ENCODE data around the gene JAKMIP2. TPM values are rescaled to one million over a fixed set of nuclear protein-coding genes. Genes with fewer than 3 reads are reported as not detected.

JAKMIP2 gene
- total and polyA plus RNA-seq, 10 of the 15 experiments (the other 5 are each of a cell fraction or from before 2014, with no cell fraction given) = 0.51 to 1.8 (median 0.89) TPM

DNA sequence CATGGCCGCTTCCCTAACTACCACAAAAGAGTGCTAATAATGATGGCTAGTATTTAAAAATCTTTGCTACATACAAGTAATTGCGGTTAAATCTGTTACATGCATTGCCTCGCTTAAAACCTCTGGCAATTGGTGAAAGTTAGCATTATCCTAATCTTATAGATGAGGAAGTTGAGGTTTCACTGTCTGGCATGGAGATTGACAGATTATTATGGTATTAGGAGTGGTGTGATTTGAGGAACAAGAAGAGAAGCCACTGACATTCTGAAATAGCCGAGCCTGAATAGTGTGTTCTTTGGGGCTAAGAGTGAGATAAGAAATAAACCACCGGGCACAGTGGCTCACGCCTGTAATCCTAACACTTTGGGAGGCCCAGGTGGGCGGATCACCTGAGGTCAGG lies 227.4 kb downstream of the JAKMIP2 start:
- no peak for ATAC-seq
- WGBS (ENCODE audit: insufficient coverage, insufficient replicate concordance, low lambda C conversion rate, missing lambda C conversion rate) = 11% methylated on average over 7 of the region's 7 CpGs
- FAIRE-seq = no peak
- no peak overlapping the region for H3K9ac ChIP-seq (ENCODE audit: control insufficient read depth, insufficient read depth, low read length)
- no peaks in the 10 kb centered on the region for H3K9me3 ChIP-seq (replicated peaks; ENCODE audit: control insufficient read depth, insufficient read depth, low read length)
- no peaks in the 10 kb centered on the region for H3K79me2 ChIP-seq (ENCODE audit: control insufficient read depth, insufficient read depth, low read length)
- H3K4me2 ChIP-seq (ENCODE audit: control insufficient read depth, insufficient read depth) = no peak overlapping the region
- no TSS peak for BruUV-seq (replicated peaks)
- H3K4me3 ChIP-seq = no peak overlapping the region
- DNase-seq (ENCODE audit: low read depth, low spot score) = no peak
- ChIA-PET SMC1A (ENCODE audit: uncharacterized antibody, unreplicated experiment) (no interaction called here), CTCF (interaction anchor here (1.5 kb wide), 1 partner anchor 104 kb away, joined by 3 read pairs; no protein-coding TSS in a partner anchor), RAD21 (ENCODE audit: unreplicated experiment) (no interaction called here), POLR2A (no interaction called here)
- no peaks in the 10 kb centered on the region for H3K36me3 ChIP-seq (ENCODE audit: control insufficient read depth in 2 of 2, insufficient read depth in 2 of 2, low read length in 1 of 2)
- H4K20me1 ChIP-seq (ENCODE audit: control insufficient read depth, insufficient read depth) = no peaks in the 10 kb centered on the region
- TF ChIP-seq, protein P1, sequence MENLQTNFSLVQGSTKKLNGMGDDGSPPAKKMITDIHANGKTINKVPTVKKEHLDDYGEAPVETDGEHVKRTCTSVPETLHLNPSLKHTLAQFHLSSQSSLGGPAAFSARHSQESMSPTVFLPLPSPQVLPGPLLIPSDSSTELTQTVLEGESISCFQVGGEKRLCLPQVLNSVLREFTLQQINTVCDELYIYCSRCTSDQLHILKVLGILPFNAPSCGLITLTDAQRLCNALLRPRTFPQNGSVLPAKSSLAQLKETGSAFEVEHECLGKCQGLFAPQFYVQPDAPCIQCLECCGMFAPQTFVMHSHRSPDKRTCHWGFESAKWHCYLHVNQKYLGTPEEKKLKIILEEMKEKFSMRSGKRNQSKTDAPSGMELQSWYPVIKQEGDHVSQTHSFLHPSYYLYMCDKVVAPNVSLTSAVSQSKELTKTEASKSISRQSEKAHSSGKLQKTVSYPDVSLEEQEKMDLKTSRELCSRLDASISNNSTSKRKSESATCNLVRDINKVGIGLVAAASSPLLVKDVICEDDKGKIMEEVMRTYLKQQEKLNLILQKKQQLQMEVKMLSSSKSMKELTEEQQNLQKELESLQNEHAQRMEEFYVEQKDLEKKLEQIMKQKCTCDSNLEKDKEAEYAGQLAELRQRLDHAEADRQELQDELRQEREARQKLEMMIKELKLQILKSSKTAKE (IDR thresholded peaks at IDR 0.05; ENCODE audit: low read depth, poor library complexity, severe bottlenecking) = no peak
- TF ChIP-seq CREB1 (IDR thresholded peaks at IDR 0.05; ENCODE audit: low read depth) = no peak
- TF ChIP-seq NFIC (IDR thresholded peaks at IDR 0.05; ENCODE audit: low read depth, low read length) = no peak
- TF ChIP-seq RBBP5 (conservative IDR thresholded peaks at IDR 0.05) = no peak
- no peak for TF ChIP-seq EGR1 (IDR thresholded peaks at IDR 0.05; ENCODE audit: borderline replicate concordance in 1 of 2, low read depth in 2 of 2, low read length in 2 of 2)
- TF ChIP-seq, protein P2, sequence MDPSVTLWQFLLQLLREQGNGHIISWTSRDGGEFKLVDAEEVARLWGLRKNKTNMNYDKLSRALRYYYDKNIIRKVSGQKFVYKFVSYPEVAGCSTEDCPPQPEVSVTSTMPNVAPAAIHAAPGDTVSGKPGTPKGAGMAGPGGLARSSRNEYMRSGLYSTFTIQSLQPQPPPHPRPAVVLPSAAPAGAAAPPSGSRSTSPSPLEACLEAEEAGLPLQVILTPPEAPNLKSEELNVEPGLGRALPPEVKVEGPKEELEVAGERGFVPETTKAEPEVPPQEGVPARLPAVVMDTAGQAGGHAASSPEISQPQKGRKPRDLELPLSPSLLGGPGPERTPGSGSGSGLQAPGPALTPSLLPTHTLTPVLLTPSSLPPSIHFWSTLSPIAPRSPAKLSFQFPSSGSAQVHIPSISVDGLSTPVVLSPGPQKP (IDR thresholded peaks at IDR 0.05; ENCODE audit: low read depth, low read length) = no peak
- TF ChIP-seq RFX5 (IDR thresholded peaks at IDR 0.05; ENCODE audit: low read depth, low read length) = no peak
- no peak for TF ChIP-seq WRNIP1 (IDR thresholded peaks at IDR 0.05; ENCODE audit: borderline replicate concordance, low read depth, low read length)
- no peak for TF ChIP-seq CBX5 (IDR thresholded peaks at IDR 0.05; ENCODE audit: low read depth)
- TF ChIP-seq HDGF (IDR thresholded peaks at IDR 0.05) = no peak
- no peak for TF ChIP-seq SREBF1 (IDR thresholded peaks at IDR 0.05; ENCODE audit: low read length)
- TF ChIP-seq, protein P3, sequence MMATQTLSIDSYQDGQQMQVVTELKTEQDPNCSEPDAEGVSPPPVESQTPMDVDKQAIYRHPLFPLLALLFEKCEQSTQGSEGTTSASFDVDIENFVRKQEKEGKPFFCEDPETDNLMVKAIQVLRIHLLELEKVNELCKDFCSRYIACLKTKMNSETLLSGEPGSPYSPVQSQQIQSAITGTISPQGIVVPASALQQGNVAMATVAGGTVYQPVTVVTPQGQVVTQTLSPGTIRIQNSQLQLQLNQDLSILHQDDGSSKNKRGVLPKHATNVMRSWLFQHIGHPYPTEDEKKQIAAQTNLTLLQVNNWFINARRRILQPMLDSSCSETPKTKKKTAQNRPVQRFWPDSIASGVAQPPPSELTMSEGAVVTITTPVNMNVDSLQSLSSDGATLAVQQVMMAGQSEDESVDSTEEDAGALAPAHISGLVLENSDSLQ (IDR thresholded peaks at IDR 0.05) = no peak
- no peak for TF ChIP-seq IRF4 (IDR thresholded peaks at IDR 0.05; ENCODE audit: low read depth, low read length)
- no peak for TF ChIP-seq SPI1 (IDR thresholded peaks at IDR 0.05; ENCODE audit: borderline replicate concordance, insufficient read depth, low read depth, low read length)
- no peak for TF ChIP-seq ATF7 (IDR thresholded peaks at IDR 0.05; ENCODE audit: low read depth)
- TF ChIP-seq MYC (IDR thresholded peaks at IDR 0.05; ENCODE audit: insufficient read depth, insufficient read length, insufficient replicate concordance, low read length, severe bottlenecking) = no peak
- no peak for TF ChIP-seq TCF3 (IDR thresholded peaks at IDR 0.05; ENCODE audit: borderline replicate concordance, insufficient read depth, low read depth, low read length)
- TF ChIP-seq SMAD5 (IDR thresholded peaks at IDR 0.05; ENCODE audit: low read depth) = no peak
- in situ Hi-C loops (cut with MboI) (no loop called here), intact Hi-C loops (cut with micrococcal nuclease; ENCODE audit: unreplicated experiment) (loop anchor here (5.0 kb wide), 1 partner anchor 333 kb away; no protein-coding TSS in a partner anchor)
- no peak overlapping the region for H3K27ac ChIP-seq (ENCODE audit: control insufficient read depth, insufficient read depth)
- H3K27me3 ChIP-seq (replicated peaks in 1 of 2; ENCODE audit: control insufficient read depth in 2 of 2, insufficient read depth in 2 of 2, low read length in 1 of 2) = no peaks in the 10 kb centered on the region
- H2AFZ ChIP-seq (ENCODE audit: control insufficient read depth, low read depth, low read length) = no peak overlapping the region
- no peaks in the 10 kb centered on the region for H3K4me1 ChIP-seq (ENCODE audit: control insufficient read depth, insufficient read depth, low read length)

Measured in GM12878 (cell line).